Kidney epithelial cell (primary cell): ENCODE results near the gene PDE8A. TPM values are rescaled to one million over a fixed set of nuclear protein-coding genes. Genes with fewer than 3 reads are reported as not detected.

ENCODE experiments used
- DNase-seq: peaks from one replicate; pipeline ENCODE4 v3.0.0-alpha.2; 2010; ENCODE audit warnings: low read depth
- H3K27me3 ChIP-seq: 2 replicates; pipeline ENCODE4 v1.6.0; 2011; ENCODE audit warnings: low read length; ENCODE audit not compliant: control insufficient read depth, insufficient read depth
- H3K36me3 ChIP-seq: 2 replicates; pipeline ENCODE4 v1.5.1; 2011; ENCODE audit warnings: low read length; ENCODE audit not compliant: control insufficient read depth, insufficient read depth
- H3K4me3 ChIP-seq: 2 replicates; pipeline ENCODE4 v1.5.1; 2011; ENCODE audit warnings: low read depth, mild to moderate bottlenecking, control low read depth, low read length
- total RNA-seq: library from RNA; depleted of rRNA; stranded (reverse); fragments of >200 nt; gene quantifications from 2 replicates; pipeline ENCODE4 v1.2.3, GENCODE V29; 2015
- TF ChIP-seq, protein P1 (sequence below): IDR thresholded peaks from 2 replicates; pipeline ENCODE4 v1.5.1; 2011; ENCODE audit warnings: mild to moderate bottlenecking, moderate library complexity, low read length, control low read depth, inconsistent platforms; ENCODE audit not compliant: insufficient read depth, poor library complexity, severe bottlenecking

PDE8A gene
- total RNA-seq, 1 donor from 2014 or later = 31.5 TPM

DNA sequence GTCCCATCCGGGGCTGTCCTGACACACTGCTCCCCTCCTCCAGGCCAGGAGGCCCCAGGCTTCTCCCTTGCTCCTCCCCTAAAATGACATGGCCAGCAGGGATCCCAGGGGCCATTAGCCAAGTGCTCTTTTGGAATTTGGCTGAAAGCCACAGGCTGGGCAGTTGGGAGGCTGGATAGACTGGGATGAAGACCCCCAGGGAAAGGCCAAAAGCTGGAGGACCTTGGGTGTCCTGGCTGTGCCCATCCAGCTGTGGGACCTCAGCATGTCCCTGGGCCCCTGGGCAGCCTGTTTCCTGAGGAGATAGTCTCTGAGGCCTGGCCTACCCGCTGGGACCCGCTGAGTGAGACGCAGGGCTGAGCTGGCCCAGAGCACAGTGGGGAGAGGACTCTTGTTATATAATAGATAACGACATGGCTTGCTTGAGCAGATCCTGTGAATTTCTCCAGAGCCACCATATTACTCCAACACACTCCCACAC is 5.7 kb upstream of the PDE8A start:
- no peak for DNase-seq
- H3K36me3 ChIP-seq = no peaks in the 10 kb centered on the region
- TF ChIP-seq, protein P1, sequence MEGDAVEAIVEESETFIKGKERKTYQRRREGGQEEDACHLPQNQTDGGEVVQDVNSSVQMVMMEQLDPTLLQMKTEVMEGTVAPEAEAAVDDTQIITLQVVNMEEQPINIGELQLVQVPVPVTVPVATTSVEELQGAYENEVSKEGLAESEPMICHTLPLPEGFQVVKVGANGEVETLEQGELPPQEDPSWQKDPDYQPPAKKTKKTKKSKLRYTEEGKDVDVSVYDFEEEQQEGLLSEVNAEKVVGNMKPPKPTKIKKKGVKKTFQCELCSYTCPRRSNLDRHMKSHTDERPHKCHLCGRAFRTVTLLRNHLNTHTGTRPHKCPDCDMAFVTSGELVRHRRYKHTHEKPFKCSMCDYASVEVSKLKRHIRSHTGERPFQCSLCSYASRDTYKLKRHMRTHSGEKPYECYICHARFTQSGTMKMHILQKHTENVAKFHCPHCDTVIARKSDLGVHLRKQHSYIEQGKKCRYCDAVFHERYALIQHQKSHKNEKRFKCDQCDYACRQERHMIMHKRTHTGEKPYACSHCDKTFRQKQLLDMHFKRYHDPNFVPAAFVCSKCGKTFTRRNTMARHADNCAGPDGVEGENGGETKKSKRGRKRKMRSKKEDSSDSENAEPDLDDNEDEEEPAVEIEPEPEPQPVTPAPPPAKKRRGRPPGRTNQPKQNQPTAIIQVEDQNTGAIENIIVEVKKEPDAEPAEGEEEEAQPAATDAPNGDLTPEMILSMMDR = no peak
- H3K27me3 ChIP-seq = no peaks in the 10 kb centered on the region
- no peak overlapping the region for H3K4me3 ChIP-seq

DNA sequence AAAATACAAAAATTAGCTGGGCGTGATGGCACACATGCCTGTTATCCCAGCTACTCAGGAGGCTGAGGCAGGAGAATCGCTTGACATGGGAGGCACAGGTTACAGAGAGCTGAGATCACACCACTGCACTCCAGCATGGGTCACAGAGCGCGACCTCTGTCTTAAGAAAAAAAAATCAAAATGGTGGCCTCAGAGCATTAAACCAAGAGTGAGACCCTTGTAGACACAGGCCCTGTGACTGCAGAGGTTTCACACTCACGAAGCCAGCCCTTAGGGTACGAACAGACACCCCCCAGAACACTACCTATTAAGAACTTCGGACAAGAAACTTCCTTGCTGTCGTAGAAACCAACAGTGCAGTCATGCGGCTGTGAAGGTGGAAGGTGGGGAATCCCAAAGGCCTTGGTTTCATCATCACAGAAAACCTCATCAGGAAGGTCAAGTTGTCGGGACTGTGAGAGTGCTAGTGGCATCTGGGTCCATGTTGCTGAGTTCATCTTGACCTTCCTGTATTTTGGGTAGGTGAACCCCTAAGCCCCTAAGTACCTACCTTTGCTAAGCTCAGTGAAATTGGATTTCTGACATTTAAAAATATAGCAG is 4.8 kb upstream of the PDE8A start:
- Histone ChIP-seq H3K4me3 (no peak overlapping the region), H3K27me3 (no peaks in the 10 kb centered on the region), H3K36me3 (no peaks in the 10 kb centered on the region)
- TF ChIP-seq, protein P1 = no peak
- DNase-seq = no peak

DNA sequence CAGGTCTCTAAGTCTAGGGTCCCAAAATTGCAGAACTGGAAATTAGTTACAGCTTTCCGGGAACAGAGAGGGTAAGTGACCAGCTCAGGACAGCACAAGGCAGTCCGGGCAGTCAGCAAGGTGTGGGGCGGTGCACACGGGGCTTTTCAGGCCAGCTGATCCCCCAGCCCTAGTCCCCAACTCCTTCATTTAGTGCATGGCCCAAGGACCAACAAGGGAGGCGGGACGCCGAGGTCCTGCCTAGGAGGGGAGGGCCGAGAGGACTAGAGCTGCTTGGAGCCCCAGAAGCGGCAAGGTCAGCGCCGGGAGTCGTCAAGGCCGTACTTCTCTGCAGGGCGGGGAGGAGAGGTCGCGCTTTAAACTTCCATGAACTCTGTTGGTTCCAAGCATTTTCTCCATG is 2.0 kb upstream of the PDE8A start:
- no peaks in the 10 kb centered on the region for H3K27me3 ChIP-seq
- DNase-seq = no peak
- no peaks in the 10 kb centered on the region for H3K36me3 ChIP-seq
- TF ChIP-seq, protein P1 = no peak
- H3K4me3 ChIP-seq = no peak overlapping the region

DNA sequence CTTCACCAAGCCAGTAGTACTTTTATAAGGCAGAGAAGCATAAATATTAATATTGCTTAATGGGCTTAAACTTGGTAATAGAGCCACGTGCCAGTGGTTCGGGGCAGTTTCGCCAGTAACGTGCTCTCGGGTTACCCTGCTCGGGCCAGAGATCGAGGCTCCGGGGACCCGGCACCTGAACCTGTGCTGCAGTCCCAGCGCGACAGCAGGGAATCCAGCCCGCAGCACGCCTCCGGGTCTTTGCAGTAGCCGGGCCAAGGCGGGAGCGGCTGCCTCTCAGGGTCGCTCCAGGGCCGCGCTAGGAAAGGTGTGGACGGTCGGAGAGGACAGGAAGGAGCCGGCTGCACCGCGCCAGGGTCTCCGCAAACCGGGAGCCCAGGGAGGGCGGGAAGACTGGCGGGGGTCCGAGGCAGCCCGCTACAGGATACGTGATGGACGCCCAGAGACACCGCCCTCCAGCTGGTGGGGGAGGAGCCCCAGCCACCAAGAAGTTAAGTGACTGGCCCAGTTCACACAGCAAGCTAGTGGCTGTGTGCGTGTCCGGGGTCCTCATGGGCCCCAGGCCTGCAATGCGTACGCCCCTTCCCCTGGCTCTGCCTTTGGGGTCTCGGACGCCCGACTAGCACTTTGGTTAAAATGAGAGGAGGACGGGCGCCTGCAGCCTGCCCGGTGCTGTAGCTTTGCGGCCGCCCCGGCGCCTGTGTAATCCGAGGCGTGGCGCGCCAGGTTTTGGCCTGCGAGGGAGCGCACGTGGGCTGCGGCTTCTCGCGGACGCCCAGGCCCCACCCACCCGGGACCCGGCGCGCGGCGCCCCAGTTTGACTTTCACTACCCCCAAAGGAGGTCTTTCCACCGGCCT is 1.2 kb upstream of the PDE8A start:
- peak overlapping the region; percentile 68 for H3K4me3 ChIP-seq
- H3K36me3 ChIP-seq = no peaks in the 10 kb centered on the region
- H3K27me3 ChIP-seq = no peaks in the 10 kb centered on the region
- TF ChIP-seq, protein P1 = no peak
- DNase-seq = no peak

DNA sequence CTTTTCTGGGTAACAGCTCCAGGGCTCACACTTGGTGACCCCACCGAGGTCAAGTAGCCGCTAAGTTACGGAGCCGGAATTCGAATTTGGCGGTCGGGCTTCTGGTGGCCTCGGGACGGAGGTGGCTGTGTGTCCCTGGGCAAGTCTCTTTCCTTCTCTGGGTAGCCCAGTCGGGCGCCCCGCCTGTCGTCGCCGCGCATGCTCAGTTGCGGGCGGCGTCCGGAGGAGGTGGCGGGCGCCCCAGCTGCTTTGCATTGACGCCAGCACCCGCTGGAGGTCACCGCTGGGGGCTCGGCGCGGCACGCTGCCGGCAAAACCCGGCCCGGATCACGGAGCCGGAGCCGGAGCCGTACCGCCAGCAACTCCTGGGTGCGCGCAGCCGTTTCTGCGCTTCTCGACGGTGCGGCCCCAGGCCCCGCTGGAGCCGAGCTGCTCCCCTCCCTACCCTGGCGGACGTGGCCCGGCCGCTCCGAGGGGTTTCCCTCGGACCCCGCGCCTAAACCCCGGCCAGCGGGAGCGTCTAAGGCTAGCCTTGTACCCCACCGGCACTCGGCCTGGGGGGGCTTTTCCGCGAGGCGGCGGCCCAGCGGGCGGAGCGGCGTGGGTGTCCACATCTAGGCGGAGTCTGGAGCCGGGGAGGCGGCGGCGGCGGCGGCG is 474 bp upstream of the PDE8A start:
- Histone ChIP-seq H3K36me3 (no peaks in the 10 kb centered on the region), H3K27me3 (no peaks in the 10 kb centered on the region), H3K4me3 (peak overlapping the region; percentile 68)
- TF ChIP-seq, protein P1 = no peak
- peak; percentile 73 for DNase-seq
